H1 (cell line): ENCODE results near the gene PROKR1. TPM values are rescaled to one million over a fixed set of nuclear protein-coding genes. Genes with fewer than 3 reads are reported as not detected.

Experiments
- CTCF ChIA-PET: fragments of 300-600 bp; sonication (Branson Sonifier 250); formaldehyde crosslinking; loops from one replicate; lab custom pipeline; 2021; ENCODE audit not compliant: partially characterized antibody; lab: Charles Lee
- POLR2A ChIA-PET: fragments of 300-600 bp; sonication (Branson Sonifier 250); formaldehyde crosslinking; loops from one replicate; lab custom pipeline; 2021; ENCODE audit warnings: inconsistent platforms; ENCODE audit not compliant: partially characterized antibody; lab: Charles Lee
- DNase-seq, 2 experiments: peaks; one replicate each; pipeline versions ENCODE4 v3.0.0 to v3.0.0-alpha.2; 2010 to 2022; ENCODE audit warnings: low spot score in 2 of 2, low read depth in 1 of 2, mixed read lengths in 1 of 2
- FAIRE-seq: peaks from 2 replicates; lab custom pipeline; 2011; peaks lifted over from hg19 to GRCh38; lab: Jason Lieb, UNC
- H2AFZ ChIP-seq: 2 replicates; pipeline ENCODE4 v1.8.1; 2012; ENCODE audit warnings: low read length, inconsistent platforms
- H2AK5ac ChIP-seq: 2 replicates; pipeline ENCODE4 v1.6.1; 2013; ENCODE audit warnings: low read depth, low read length
- H2BK120ac ChIP-seq: replicated peaks from 2 replicates; pipeline ENCODE3; 2013; ENCODE audit warnings: low read depth, low read length, inconsistent platforms
- H2BK12ac ChIP-seq: 2 replicates; pipeline ENCODE4 v1.6.1; 2013; ENCODE audit warnings: low read depth, low read length
- H2BK15ac ChIP-seq: 2 replicates; pipeline ENCODE4 v1.6.1; 2013; ENCODE audit warnings: low read length
- H2BK20ac ChIP-seq: 2 replicates; pipeline ENCODE4 v1.6.1; 2013; ENCODE audit warnings: low read length
- H2BK5ac ChIP-seq: 2 replicates; pipeline ENCODE4 v1.6.1; 2013; ENCODE audit warnings: low read depth, low read length
- H3K14ac ChIP-seq: 2 replicates; pipeline ENCODE4 v1.6.1; 2013; ENCODE audit warnings: inconsistent platforms; ENCODE audit not compliant: insufficient read length
- H3K18ac ChIP-seq: 2 replicates; pipeline ENCODE4 v1.6.1; 2013; ENCODE audit warnings: low read length; ENCODE audit errors: extremely low read depth
- H3K23ac ChIP-seq: 2 replicates; pipeline ENCODE4 v1.6.1; 2013; ENCODE audit warnings: inconsistent platforms; ENCODE audit not compliant: insufficient read length
- H3K23me2 ChIP-seq: 2 replicates; pipeline ENCODE4 v1.6.1; 2013; ENCODE audit warnings: low read depth, low read length
- H3K27ac ChIP-seq: 2 replicates; pipeline ENCODE4 v1.6.1; 2011; ENCODE audit warnings: low read depth, low read length, inconsistent platforms
- H3K27me3 ChIP-seq, 4 experiments: replicated peaks in 1 of 4; 1 replicate in 1 of 4; 2 replicates in 3 of 4; pipeline versions ENCODE4 v1.6.1 to v1.8.1; 2011 to 2013; ENCODE audit warnings: low read length in 3 of 4, mild to moderate bottlenecking in 3 of 4, inconsistent platforms in 2 of 4, mixed read lengths in 2 of 4, moderate library complexity in 1 of 4; ENCODE audit not compliant: control insufficient read depth in 3 of 4, insufficient read depth in 3 of 4; ENCODE audit errors: extremely low read depth in 1 of 4
- H3K36me3 ChIP-seq, 4 experiments: 2 replicates each; pipeline versions ENCODE4 v1.6.1 to v1.8.1; 2011 to 2013; ENCODE audit warnings: mild to moderate bottlenecking in 4 of 4, low read length in 3 of 4, moderate library complexity in 2 of 4, control low read depth in 1 of 4, inconsistent platforms in 1 of 4; ENCODE audit not compliant: insufficient read depth in 4 of 4, control insufficient read depth in 2 of 4
- H3K4ac ChIP-seq: replicated peaks from 2 replicates; pipeline ENCODE3; 2013; ENCODE audit warnings: low read length, low read depth, mixed read lengths, inconsistent platforms; ENCODE audit not compliant: insufficient read length
- H3K4me1 ChIP-seq, 4 experiments: replicated peaks in 1 of 4; 1 replicate in 1 of 4; 2 replicates in 3 of 4; pipeline versions ENCODE4 v1.6.1 to v1.8.1; 2011 to 2013; ENCODE audit warnings: low read length in 3 of 4, inconsistent platforms in 2 of 4, mixed read lengths in 1 of 4; ENCODE audit not compliant: insufficient read depth in 4 of 4, control insufficient read depth in 3 of 4
- H3K4me2 ChIP-seq, 2 experiments: 2 replicates each; pipeline versions ENCODE4 v1.6.1 to v1.8.1; 2011 to 2013; ENCODE audit warnings: low read depth in 2 of 2, low read length in 2 of 2, control low read depth in 1 of 2, inconsistent platforms in 1 of 2, mild to moderate bottlenecking in 1 of 2; ENCODE audit not compliant: insufficient read depth in 1 of 2
- H3K4me3 ChIP-seq, 4 experiments: fragments of 200-600, 300-600 bp in 1 of 4; sonication (generic), shearing (Covaris generic), sonication (Bioruptor Twin) in 1 of 4; 2 replicates each; pipeline versions ENCODE4 v1.5.1 to v1.8.1; 2011 to 2016; ENCODE audit warnings: low read length in 4 of 4, low read depth in 3 of 4, control low read depth in 2 of 4, inconsistent platforms in 2 of 4, mild to moderate bottlenecking in 2 of 4, mixed read lengths in 1 of 4, moderate library complexity in 1 of 4; ENCODE audit not compliant: insufficient read depth in 2 of 4; ENCODE audit errors: extremely low read depth in 1 of 4
- H3K56ac ChIP-seq: replicated peaks from 2 replicates; pipeline ENCODE3; 2013; ENCODE audit warnings: low read depth, mild to moderate bottlenecking, mixed read lengths, low read length, inconsistent platforms; ENCODE audit not compliant: insufficient read length
- H3K79me1 ChIP-seq: 2 replicates; pipeline ENCODE4 v1.6.1; 2013; ENCODE audit warnings: low read depth, low read length, control low read depth
- H3K79me2 ChIP-seq, 2 experiments: 2 replicates each; pipeline versions ENCODE4 v1.6.1 to v1.8.1; 2012 to 2013; ENCODE audit warnings: low read length in 2 of 2, mild to moderate bottlenecking in 2 of 2, inconsistent platforms in 1 of 2; ENCODE audit not compliant: insufficient read depth in 2 of 2, control insufficient read depth in 1 of 2
- H3K9ac ChIP-seq, 4 experiments: replicated peaks in 1 of 4; 1 replicate in 1 of 4; 2 replicates in 3 of 4; pipeline versions ENCODE4 v1.6.1 to v1.8.1; 2011 to 2013; ENCODE audit warnings: low read depth in 3 of 4, low read length in 3 of 4, control low read depth in 2 of 4, mild to moderate bottlenecking in 2 of 4, moderate library complexity in 2 of 4, inconsistent platforms in 1 of 4; ENCODE audit errors: extremely low read depth in 1 of 4
- H3K9me3 ChIP-seq, 2 experiments: 2 replicates each; pipeline versions ENCODE4 v1.6.1 to v1.8.1; 2012 to 2013; ENCODE audit warnings: mild to moderate bottlenecking in 2 of 2, moderate library complexity in 2 of 2, control low read depth in 1 of 2, inconsistent platforms in 1 of 2, low read depth in 1 of 2, low read length in 1 of 2, mixed read lengths in 1 of 2; ENCODE audit not compliant: insufficient read depth in 2 of 2
- H4K20me1 ChIP-seq, 2 experiments: replicated peaks in 1 of 2; 2 replicates each; pipeline versions ENCODE3 to v1.8.1; 2011 to 2013; ENCODE audit warnings: inconsistent platforms in 2 of 2, low read length in 2 of 2, mild to moderate bottlenecking in 1 of 2; ENCODE audit not compliant: insufficient read depth in 2 of 2, control insufficient read depth in 1 of 2
- H4K5ac ChIP-seq: 2 replicates; pipeline ENCODE4 v1.6.1; 2013; ENCODE audit warnings: low read length, low read depth, mixed read lengths, inconsistent platforms; ENCODE audit not compliant: insufficient read length
- H4K8ac ChIP-seq: 2 replicates; pipeline ENCODE4 v1.8.0; 2013; ENCODE audit warnings: mild to moderate bottlenecking, moderate library complexity, low read length, inconsistent platforms; ENCODE audit not compliant: insufficient read depth; ENCODE audit errors: extremely low read depth
- H4K91ac ChIP-seq: replicated peaks from 2 replicates; pipeline ENCODE3; 2013; ENCODE audit warnings: low read length, mixed read lengths, inconsistent platforms; ENCODE audit not compliant: insufficient read length
- CBX8 ChIP-seq: fragments of 300-800, 300-1000 bp; sonication (generic); IDR thresholded peaks from 2 replicates; pipeline ENCODE4 v1.7.1; 2016; ENCODE audit warnings: low read depth, low read length, borderline replicate concordance
- JUN ChIP-seq: IDR thresholded peaks from 2 replicates; pipeline ENCODE4 v1.6.1; 2011; ENCODE audit warnings: low read depth, mild to moderate bottlenecking, improper control_type of control experiment, low read length
- KDM5A ChIP-seq: fragments of 200-600 bp; IDR thresholded peaks from 2 replicates; pipeline ENCODE4 v1.7.1; 2012; ENCODE audit warnings: mild to moderate bottlenecking, low read length, inconsistent platforms, mixed read lengths
- PHF8 ChIP-seq: fragments of 200-600 bp; sonication (generic); conservative IDR thresholded peaks from 2 replicates; pipeline ENCODE4 v1.7.1; 2012; ENCODE audit warnings: low read depth, mild to moderate bottlenecking, inconsistent platforms, low read length, moderate library complexity
- RAD21 ChIP-seq, 2 experiments: IDR thresholded peaks in 1 of 2; conservative IDR thresholded peaks in 1 of 2; 2 replicates each; pipeline ENCODE4 v1.6.1; 2011; ENCODE audit warnings: low read depth in 2 of 2, low read length in 2 of 2, improper control_type of control experiment in 1 of 2, inconsistent platforms in 1 of 2, mild to moderate bottlenecking in 1 of 2, moderate library complexity in 1 of 2
- RBBP5 ChIP-seq: IDR thresholded peaks from 2 replicates; pipeline ENCODE4 v1.7.1; 2012; ENCODE audit warnings: low read depth, mild to moderate bottlenecking, inconsistent platforms, low read length, moderate library complexity, borderline replicate concordance
- SP2 ChIP-seq: IDR thresholded peaks from 2 replicates; pipeline ENCODE4 v1.6.1; 2012; ENCODE audit warnings: mild to moderate bottlenecking, low read length, inconsistent platforms
- SP4 ChIP-seq: IDR thresholded peaks from 2 replicates; pipeline ENCODE4 v1.6.1; 2012; ENCODE audit warnings: low read length, inconsistent platforms
- TAF1 ChIP-seq: IDR thresholded peaks from 2 replicates; pipeline ENCODE4 v1.6.1; 2011; ENCODE audit warnings: mild to moderate bottlenecking, low read depth, low read length
- YY1 ChIP-seq: IDR thresholded peaks from 2 replicates; pipeline ENCODE4 v1.6.1; 2011; ENCODE audit warnings: low read depth, mild to moderate bottlenecking, low read length
- WGBS, 2 experiments: shearing (Covaris generic) in 1 of 2; methylation state at CpG; one replicate each; pipeline versions ENCODE4 v1.1.6 to v1.1.7; 2013 to 2015; ENCODE audit warnings: low lambda C conversion rate in 2 of 2, mixed read lengths in 2 of 2, inconsistent platforms in 1 of 2, low coverage in 1 of 2, missing lambda C conversion rate in 1 of 2; ENCODE audit not compliant: insufficient replicate concordance in 2 of 2, insufficient coverage in 1 of 2, insufficient read length in 1 of 2; ENCODE audit errors: extremely low coverage in 1 of 2, missing lambda C conversion rate in 1 of 2; 5-methylcytosine and 5-hydroxymethylcytosine counted together
- polyA plus RNA-seq, 7 experiments: library from polyadenylated mRNA; depleted of rRNA in 3 of 7; stranded (reverse) in 5 of 7; unstranded in 2 of 7; fragments of >200 nt in 5 of 7; fragments of 200-250 nt in 2 of 7; gene quantifications; 1 replicate in 5 of 7; 2 replicates in 1 of 7; 4 replicates in 1 of 7; pipeline versions ENCODE4 v1.2.1 to v1.2.3, GENCODE V29; 2011 to 2013; ENCODE audit warnings: missing spikeins in 2 of 7, mixed read lengths in 2 of 7
- total RNA-seq: library from RNA; stranded (reverse); fragmentation: NEBNext Ultra II Directional; extraction: Animal tissue kit (Norgen Biotek cat#: 25700); gene quantifications from 2 replicates; pipeline ENCODE4 v1.2.1, GENCODE V29; 2021

Gene PROKR1
- total and polyA plus RNA-seq, 2 of the 8 experiments (the other 6 are each of a cell fraction or from before 2014, with no cell fraction given), result 1.8 to 3.9 TPM

DNA sequence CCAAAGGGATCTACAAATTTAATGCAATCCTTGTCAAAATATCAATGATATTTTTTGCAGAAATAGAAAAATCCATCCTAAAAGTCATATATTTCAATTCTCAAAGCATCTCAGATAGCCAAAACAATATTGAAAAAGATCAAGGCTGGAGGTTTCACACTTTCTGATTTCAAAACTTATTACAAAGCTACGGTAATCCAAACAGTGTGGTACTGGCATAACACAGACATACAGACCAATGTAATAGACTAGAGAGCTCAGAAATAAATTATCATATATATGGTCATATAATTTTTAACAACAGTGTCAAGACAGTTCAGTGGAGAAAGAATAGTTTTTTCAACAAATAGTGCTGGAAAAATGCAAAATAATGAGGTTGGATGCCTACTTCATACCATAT lies 40.3 kb upstream of the PROKR1 start:
- Histone ChIP-seq H3K4me3 (no peak overlapping the region), H4K91ac (no peak overlapping the region), H4K8ac (no peak overlapping the region), H3K36me3 (no peaks in the 10 kb centered on the region), H2BK120ac (no peak overlapping the region), H3K27ac (no peak overlapping the region), H3K23me2 (no peaks in the 10 kb centered on the region; the same call in 1 of the 2 replicates), H3K18ac (no peak overlapping the region), H3K79me2 (no peaks in the 10 kb centered on the region), H3K23ac (no peak overlapping the region), H3K4ac (no peak overlapping the region), H2BK15ac (no peak overlapping the region), H2BK12ac (no peak overlapping the region), H3K9me3 (peaks cover 0 to 3% of the 10 kb centered on the region in 2 experiments; a peak in 1 of 4 replicates), H3K9ac (no peak overlapping the region), H4K20me1 (no peaks in the 10 kb centered on the region), H3K56ac (no peak overlapping the region), H3K27me3 (no peaks in the 10 kb centered on the region), H2BK20ac (no peak overlapping the region), H3K4me1 (no peaks in the 10 kb centered on the region), H2AK5ac (no peak overlapping the region), H3K4me2 (no peak overlapping the region), H3K79me1 (no peaks in the 10 kb centered on the region), H2AFZ (no peak overlapping the region), H3K14ac (no peak overlapping the region), H2BK5ac (no peak overlapping the region), H4K5ac (no peak overlapping the region)
- CTCF ChIA-PET, result no interaction called here
- 96% methylated on average over 1 of the region's 1 CpG; no CpG with 5 or more reads in 1 of the 2 experiments for WGBS, 2 experiments
- no peak for FAIRE-seq
- DNase-seq, result no peak
- POLR2A ChIA-PET, result no interaction called here
- TF ChIP-seq PHF8, result no peak
- TF ChIP-seq RBBP5, result no peak
- no peak for TF ChIP-seq TAF1
- TF ChIP-seq SP2, result no peak
- no peak for TF ChIP-seq CBX8
- TF ChIP-seq SP4, result no peak
- TF ChIP-seq KDM5A, result no peak
- TF ChIP-seq RAD21 (IDR thresholded peaks at IDR 0.05 in 1 of 2, conservative IDR thresholded peaks at IDR 0.05 in 1 of 2; ENCODE audit: low read depth in 2 of 2, low read length in 2 of 2), result no peak
- TF ChIP-seq JUN, result no peak
- TF ChIP-seq YY1, result no peak
